VCaP (cell line): ENCODE data around the gene GPR18.

Experiments
- H3K27ac ChIP-seq: fragments of 450-650 bp; 2 replicates; pipeline ENCODE4 v1.5.1; 2017
- CTCF ChIP-seq: fragments of 450-650 bp; conservative IDR thresholded peaks from 2 replicates; pipeline ENCODE4 v1.5.1; 2017; ENCODE audit warnings: mild to moderate bottlenecking, moderate library complexity

Gene GPR18

GRCh38 chr13:99265821-99266426, 7.7 kb upstream of the GPR18 start:
- peak; percentile 82 for TF ChIP-seq CTCF
- no peak overlapping the region for H3K27ac ChIP-seq

- peak overlapping the region; percentile 10; the same call in 1 of the 2 replicates for H3K27ac ChIP-seq
- TF ChIP-seq CTCF: no peak
Measured at GRCh38 chr13:99265162-99265800, 7.1 kb upstream of the GPR18 start.

DNA sequence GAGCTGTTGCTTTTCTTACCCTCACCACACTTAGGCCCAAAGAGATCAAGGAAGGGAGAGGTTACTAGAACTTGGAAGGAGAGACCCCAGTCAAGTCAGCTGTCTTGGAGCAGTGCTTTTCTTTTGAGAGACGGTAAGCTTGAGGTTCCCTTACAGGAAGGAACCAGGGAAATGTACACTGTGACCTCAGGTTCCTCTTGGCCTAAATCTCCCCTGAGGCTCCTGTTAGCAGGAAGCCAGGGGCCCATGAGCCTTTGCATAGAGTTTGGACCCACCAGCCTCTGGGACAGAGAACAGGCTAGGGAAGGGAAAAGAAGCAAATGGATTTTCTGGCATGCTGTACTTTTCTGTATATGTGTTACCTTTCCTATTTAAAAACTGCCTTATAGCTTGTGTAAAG, 5.9 kb upstream of the GPR18 start:
- no peak for TF ChIP-seq CTCF
- no peak overlapping the region for H3K27ac ChIP-seq

DNA sequence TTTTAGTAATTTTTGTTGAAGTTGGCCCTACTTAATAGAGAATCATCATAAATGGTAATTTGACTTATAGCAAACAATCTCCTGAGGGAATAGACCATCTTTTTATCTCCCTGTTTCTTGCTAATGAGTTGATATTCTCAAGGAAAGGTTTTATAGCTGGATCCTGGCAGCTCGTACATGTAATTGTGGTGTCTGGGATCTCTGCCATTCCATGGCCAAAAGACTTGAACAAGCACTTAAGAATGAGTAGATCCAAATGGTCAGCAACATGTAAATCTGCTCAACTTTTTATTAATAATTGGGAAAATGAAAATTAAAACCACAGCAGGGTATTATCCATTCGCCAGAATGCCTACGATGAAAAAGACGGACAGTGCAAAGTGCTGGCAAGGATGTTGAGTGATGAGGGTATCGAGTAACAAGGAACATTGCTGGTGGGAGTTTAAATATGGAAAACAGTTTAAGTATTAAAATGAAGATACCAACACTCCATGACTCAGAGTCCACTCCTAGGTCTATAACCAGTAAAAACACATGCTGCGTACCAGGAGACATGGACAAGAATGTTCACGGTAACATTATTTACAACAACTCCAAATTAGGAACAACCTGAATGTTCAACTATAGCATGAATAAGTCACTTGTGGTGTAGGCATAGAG, 5.1 kb upstream of the GPR18 start:
- TF ChIP-seq CTCF: no peak
- no peak overlapping the region for H3K27ac ChIP-seq

DNA sequence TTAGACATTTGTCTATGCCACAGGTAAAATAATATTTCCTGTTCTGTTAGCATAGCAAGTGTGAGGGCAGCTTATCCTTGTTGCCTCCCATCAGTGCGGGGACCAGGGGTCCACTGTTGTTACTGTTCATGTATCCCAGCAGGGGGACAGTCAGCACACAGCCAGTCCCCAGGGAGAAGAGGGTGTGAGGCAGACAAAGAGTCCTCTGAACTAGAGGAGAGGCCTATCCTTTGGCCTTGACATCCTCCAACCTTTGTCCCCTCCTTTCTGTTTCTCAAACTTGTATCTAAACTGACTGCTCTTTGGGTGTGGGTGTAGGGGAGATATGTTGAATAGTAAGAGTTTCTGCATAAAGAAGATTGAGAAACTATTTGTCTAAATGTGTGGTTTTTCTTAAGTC, 2.9 kb upstream of the GPR18 start:
- TF ChIP-seq CTCF: no peak
- H3K27ac ChIP-seq: no peak overlapping the region

DNA sequence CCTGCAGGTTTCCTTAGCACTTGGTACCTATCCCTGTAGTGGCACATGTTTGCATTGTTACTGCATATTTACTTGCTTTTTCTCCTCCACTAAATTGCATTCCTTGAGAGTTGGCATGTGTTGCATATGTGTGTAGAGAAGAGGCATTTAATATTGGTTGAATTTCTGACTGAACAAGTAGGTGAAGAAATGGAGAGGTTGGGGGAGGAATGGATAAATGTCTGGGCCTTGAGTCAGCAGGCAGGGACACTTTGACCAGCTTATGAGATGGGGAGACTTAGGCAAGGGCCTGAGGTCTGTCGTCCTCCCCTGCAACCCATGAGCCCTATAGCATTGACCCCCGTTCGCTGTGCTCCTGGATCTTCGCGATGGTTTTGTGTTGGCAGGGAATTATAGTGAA, 2.0 kb upstream of the GPR18 start:
- TF ChIP-seq CTCF: no peak
- no peak overlapping the region for H3K27ac ChIP-seq

- no peak overlapping the region for H3K27ac ChIP-seq
- TF ChIP-seq CTCF: no peak
Measured at GRCh38 chr13:99258946-99259345, 767 bp upstream of the GPR18 start.
